D721Med (cell line): ENCODE measurements around the gene FOXK2.
"Not testable (repeated sequence)": the region's sequence is repeated elsewhere in the genome, so short reads cannot be mapped to it uniquely, and the experiment has no call there.

Source experiments
- DNase-seq: peaks from one replicate; pipeline ENCODE4 v3.0.0; 2011; ENCODE audit warnings: low spot score; ENCODE audit not compliant: insufficient read length
- FAIRE-seq: peaks from 2 replicates; lab custom pipeline; 2011; peaks lifted over from hg19 to GRCh38; lab: Jason Lieb, UNC
- TF ChIP-seq, protein P1 (sequence below): IDR thresholded peaks from 2 replicates; pipeline ENCODE4 v1.5.1; 2012; ENCODE audit warnings: mild to moderate bottlenecking, control low read depth; ENCODE audit not compliant: insufficient read depth; ENCODE audit errors: missing control alignments

The FOXK2 gene

DNA sequence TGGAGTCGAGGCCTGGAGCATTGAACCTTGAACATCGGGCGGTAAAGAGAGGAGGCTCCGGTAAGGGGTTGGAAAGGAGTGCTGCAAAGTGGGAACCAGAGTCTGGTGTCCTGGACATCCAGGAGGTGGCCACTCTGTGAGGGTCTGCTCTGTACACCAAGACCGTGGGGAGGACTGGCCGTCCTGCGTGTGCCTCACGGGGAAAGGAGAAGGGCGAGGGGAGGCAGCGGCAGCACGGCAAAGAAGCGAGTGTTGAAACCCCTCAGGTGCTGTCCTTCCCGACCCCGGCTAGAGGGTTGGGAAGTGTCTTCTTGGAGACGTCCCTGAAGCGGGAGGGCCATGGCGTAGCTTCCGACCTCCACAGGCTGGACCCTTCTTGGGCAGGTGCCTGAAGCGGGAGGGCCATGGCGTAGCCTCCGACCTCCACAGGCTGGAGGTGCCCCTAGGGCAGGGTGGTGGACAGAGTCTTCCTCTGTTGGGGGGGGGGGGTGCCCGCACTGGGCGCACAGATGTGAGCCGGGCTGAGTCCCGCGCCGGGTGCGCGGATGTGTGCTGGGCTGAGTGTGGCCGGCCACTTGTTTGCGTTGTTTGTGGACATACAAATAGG is 42.0 kb downstream of the FOXK2 start:
- DNase-seq (no peak), FAIRE-seq (no peak)
- TF ChIP-seq, protein P1, sequence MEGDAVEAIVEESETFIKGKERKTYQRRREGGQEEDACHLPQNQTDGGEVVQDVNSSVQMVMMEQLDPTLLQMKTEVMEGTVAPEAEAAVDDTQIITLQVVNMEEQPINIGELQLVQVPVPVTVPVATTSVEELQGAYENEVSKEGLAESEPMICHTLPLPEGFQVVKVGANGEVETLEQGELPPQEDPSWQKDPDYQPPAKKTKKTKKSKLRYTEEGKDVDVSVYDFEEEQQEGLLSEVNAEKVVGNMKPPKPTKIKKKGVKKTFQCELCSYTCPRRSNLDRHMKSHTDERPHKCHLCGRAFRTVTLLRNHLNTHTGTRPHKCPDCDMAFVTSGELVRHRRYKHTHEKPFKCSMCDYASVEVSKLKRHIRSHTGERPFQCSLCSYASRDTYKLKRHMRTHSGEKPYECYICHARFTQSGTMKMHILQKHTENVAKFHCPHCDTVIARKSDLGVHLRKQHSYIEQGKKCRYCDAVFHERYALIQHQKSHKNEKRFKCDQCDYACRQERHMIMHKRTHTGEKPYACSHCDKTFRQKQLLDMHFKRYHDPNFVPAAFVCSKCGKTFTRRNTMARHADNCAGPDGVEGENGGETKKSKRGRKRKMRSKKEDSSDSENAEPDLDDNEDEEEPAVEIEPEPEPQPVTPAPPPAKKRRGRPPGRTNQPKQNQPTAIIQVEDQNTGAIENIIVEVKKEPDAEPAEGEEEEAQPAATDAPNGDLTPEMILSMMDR, result no peak

DNA sequence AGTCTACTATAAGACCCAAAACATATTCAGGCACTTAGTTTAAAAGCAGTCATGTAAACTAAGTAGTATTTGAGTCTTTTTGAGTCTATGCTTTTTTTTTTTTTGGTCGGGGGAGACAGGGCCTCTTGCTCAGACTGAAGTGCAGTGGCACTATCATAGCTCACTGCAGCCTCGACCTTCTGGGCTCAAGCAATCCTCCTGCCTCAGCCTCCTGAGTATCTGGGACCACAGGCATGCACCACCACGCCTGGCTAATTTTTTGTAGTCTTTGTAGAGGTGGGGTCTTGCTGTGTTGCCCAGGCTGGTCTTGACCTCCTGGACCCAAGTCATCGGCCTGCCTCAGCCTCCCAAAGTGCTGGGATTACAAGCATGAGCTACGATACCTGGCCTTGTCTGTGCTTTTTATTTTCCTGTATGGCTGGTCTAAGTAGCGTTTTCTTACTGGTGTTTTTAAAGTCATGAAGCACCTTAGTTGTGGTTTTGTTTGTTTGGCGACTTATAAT is 43.2 kb downstream of the FOXK2 start:
- not testable (repeated sequence) for FAIRE-seq, DNase-seq

DNA sequence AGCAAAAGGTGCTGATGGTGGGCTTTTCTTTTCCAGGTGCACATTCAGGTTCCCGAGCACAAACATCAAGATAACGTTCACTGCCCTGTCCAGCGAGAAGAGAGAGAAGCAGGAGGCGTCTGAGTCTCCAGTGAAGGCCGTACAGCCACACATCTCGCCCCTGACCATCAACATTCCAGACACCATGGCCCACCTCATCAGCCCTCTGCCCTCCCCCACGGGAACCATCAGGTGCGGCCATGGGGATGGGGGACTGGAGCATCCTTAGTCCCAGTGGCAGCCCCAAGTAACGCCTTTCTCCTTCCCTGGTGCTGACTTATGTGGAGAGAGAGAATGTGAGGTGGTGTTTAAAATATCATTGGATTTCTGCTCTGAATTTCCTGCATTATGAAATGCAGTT is 43.8 kb downstream of the FOXK2 start:
- FAIRE-seq, result no peak
- DNase-seq, result no peak

DNA sequence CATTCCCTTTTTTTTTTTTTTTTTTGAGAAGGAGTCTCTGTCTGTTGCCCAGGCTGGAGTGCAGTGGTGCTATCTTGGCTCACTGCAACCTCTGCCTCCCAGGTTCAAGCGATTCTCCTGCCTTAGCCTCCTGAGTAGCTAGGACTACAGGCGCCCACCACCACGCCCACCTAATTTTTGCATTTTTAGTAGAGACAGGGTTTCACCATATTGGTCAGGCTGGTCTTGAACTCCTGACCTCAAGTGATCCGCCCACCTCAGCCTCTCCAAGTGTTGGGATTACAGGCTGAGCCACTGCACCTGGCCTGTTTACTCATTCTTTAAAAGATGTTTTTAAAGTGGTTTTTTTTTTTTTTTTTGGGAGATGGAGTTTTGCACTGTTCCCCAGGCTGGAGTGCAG is 44.2 kb downstream of the FOXK2 start:
- DNase-seq, FAIRE-seq: not testable (repeated sequence)

More for the DNA sequence above, 43.8 kb downstream of the FOXK2 start:
- TF ChIP-seq, protein P1, result no peak

DNA sequence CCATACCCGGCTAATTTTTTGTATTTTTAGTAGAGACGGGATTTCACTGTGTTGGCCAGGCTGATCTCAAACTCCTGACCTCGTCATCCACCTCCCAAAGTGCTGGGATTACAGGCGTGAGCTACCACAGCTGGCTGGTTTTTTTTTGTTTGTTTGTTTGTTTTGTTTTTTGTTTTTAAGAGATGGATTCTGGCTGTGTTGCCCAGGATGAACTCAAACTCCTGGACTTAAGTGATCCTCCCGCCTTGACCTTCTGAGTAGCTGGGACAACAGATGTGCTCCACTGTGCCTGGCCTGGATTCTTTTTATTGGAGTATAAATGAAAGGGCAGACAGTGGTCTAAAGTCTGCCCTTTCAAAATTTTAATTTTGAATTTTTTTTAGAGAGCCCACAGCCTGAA is 44.7 kb downstream of the FOXK2 start:
- DNase-seq (no peak), FAIRE-seq (no peak)
- TF ChIP-seq, protein P1, result no peak

DNA sequence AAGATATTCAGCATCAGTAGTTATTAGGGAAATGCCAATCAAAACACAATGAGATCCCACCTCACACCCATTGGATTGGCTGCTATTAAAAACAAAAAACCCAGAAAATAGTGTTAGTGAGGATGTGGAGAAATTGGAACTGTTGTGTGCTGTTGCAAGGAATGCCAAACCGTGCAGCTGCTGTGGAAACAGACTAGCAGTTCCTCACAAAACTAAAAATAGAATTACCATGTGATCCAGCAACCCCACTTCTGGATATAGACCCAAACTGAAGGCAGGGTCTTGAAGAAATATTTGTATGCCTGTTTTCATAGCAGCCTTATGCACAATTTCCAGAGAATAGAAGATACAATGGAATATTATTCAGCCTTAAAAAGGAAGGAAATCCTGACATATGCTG is 46.0 kb downstream of the FOXK2 start:
- TF ChIP-seq, protein P1, result no peak
- FAIRE-seq (no peak), DNase-seq (no peak)

DNA sequence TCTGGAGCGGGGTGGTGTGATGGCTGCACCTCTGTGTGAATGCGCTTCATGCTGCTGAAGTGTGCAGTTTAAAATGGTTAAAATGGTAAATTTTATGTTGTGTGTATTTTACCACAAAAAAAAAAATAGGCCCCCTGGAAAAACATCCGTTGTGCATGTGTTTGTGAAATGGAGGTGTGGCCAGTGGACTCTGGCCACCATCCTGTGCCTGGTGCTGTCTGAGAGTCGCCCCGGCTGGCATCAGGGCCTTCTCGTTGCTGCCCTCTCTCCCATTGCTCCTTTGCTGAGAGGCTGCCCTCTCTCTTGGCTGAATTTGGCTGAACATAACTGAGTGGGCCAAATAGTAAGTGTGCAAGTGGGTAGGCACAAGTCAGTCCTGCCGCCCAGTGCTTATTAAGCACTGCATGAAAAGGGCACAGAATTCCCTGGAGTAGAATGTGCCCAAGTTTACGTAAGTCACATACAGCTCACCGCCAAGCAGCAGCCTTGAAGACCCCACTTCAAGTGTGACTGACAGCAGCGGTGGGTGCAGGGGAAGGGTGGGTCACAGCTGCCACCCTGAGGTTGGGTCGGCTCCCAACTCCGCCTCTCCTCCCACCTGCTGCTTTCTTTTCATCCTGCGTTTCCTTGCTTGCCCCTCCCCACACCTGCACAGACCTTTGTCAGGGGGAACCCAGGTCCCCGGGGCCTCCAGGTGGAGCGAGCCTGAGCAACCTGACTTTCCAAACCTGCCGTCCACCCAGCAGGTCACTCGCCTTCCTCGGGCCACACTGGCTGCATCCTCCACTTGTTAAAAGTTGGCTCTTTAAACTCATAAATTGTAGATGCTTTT is 46.8 kb downstream of the FOXK2 start:
- FAIRE-seq (no peak), DNase-seq (no peak)

DNA sequence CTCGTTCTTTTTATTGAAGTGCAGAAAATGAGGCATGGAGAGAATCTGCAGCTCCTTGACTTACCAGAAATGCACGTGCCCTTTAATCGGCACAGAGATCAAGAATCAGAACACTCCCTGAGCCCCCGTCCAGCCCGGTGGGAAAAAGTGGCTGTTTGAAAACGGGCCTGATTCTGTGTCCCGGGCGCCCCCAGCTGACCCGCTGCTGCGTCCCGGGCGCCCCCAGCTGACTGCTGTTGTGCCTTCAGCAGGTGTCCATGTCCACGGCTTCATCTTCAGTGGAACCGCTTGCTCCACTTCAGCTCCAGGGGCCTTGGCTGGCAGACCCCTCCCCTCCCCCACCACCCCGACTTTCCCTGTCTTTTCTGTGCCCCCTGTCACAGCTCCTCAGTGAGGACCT is 47.8 kb downstream of the FOXK2 start:
- TF ChIP-seq, protein P1, result no peak
- no peak for FAIRE-seq
- no peak for DNase-seq

More for the DNA sequence above, 46.8 kb downstream of the FOXK2 start:
- TF ChIP-seq, protein P1, result no peak
